ENCODE measurements around the gene CCS.

- TF ChIP-seq POLR2A (IDR thresholded peaks at IDR 0.05) (no peak), CTCF (IDR thresholded peaks at IDR 0.05) (no peak)
Observed at GRCh38 chr11:66586136-66586535, 6.8 kb upstream of the CCS start.

Data from body of pancreas (tissue), 4 donors.